DOHH2 (cell line): ENCODE data around the gene SMKR1.

Source experiments
- H3F3A ChIP-seq: fragments of 200-600 bp; sonication (generic), shearing (Covaris generic); 2 replicates; pipeline ENCODE4 v1.6.0; 2016; ENCODE audit warnings: antibody characterized with exemption, mild to moderate bottlenecking; ENCODE audit not compliant: control insufficient read depth, insufficient read depth
- H3K27ac ChIP-seq: fragments of 200-600 bp; sonication (generic); 2 replicates; pipeline ENCODE4 v1.5.1; 2014; ENCODE audit warnings: low read depth, mild to moderate bottlenecking, low read length, moderate library complexity
- H3K27me3 ChIP-seq: fragments of 200-600 bp; sonication (generic); 2 replicates; pipeline ENCODE4 v1.6.1; 2014; ENCODE audit warnings: mild to moderate bottlenecking, low read length, mixed read lengths; ENCODE audit not compliant: control insufficient read depth
- H3K36me3 ChIP-seq: fragments of 200-600 bp; sonication (generic); 2 replicates; pipeline ENCODE4 v1.6.1; 2014; ENCODE audit warnings: mild to moderate bottlenecking, low read length, moderate library complexity, mixed read lengths; ENCODE audit not compliant: control insufficient read depth
- H3K4me1 ChIP-seq: fragments of 200-600 bp; sonication (generic); 2 replicates; pipeline ENCODE4 v1.6.1; 2014; ENCODE audit warnings: mild to moderate bottlenecking, low read length, mixed read lengths; ENCODE audit not compliant: control insufficient read depth
- H3K4me2 ChIP-seq: fragments of 200-600 bp; sonication (generic); 2 replicates; pipeline ENCODE4 v1.6.0; 2014; ENCODE audit warnings: mild to moderate bottlenecking, low read length, moderate library complexity
- H3K4me3 ChIP-seq: fragments of 200-600 bp; sonication (generic); 2 replicates; pipeline ENCODE4 v1.5.1; 2014; ENCODE audit warnings: mild to moderate bottlenecking, low read length, mixed read lengths
- H3K79me2 ChIP-seq: fragments of 200-600 bp; sonication (generic); 2 replicates; pipeline ENCODE4 v1.6.1; 2014; ENCODE audit warnings: mild to moderate bottlenecking, low read length, mixed read lengths; ENCODE audit not compliant: control insufficient read depth
- H3K9me2 ChIP-seq: fragments of 200-600 bp; sonication (generic); replicated peaks from 2 replicates; pipeline ENCODE4 v1.6.1; 2014; ENCODE audit warnings: mild to moderate bottlenecking, low read length, mixed read lengths; ENCODE audit not compliant: control insufficient read depth
- H3K9me3 ChIP-seq: fragments of 200-600 bp; sonication (generic); 2 replicates; pipeline ENCODE4 v1.6.1; 2014; ENCODE audit warnings: antibody characterized with exemption, low read length, mixed read lengths; ENCODE audit not compliant: control insufficient read depth, insufficient read depth
- H4K20me1 ChIP-seq: fragments of 200-600 bp; sonication (generic); 2 replicates; pipeline ENCODE4 v1.6.0; 2014; ENCODE audit warnings: low read depth, mild to moderate bottlenecking, antibody characterized with exemption, low read length, moderate library complexity; ENCODE audit not compliant: control insufficient read depth, insufficient read depth
- CTCF ChIP-seq: fragments of 200-600 bp; sonication (generic); IDR thresholded peaks from one replicate; pipeline ENCODE4 v1.5.1; 2014; ENCODE audit warnings: antibody characterized with exemption, mild to moderate bottlenecking, low read depth, low read length; ENCODE audit not compliant: poor library complexity, severe bottlenecking
- EZH2phosphoT487 ChIP-seq: fragments of 200-600 bp; sonication (generic); IDR thresholded peaks from 2 replicates; pipeline ENCODE4 v1.6.1; 2017; ENCODE audit warnings: borderline replicate concordance, mild to moderate bottlenecking, antibody characterized with exemption, low read length, moderate library complexity, mixed read lengths

Gene SMKR1

GRCh38 chr7:129495987-129496386, 6.3 kb upstream of the SMKR1 start:
- H3K79me2 ChIP-seq, result no peaks in the 10 kb centered on the region

GRCh38 chr7:129496653-129497052, 5.7 kb upstream of the SMKR1 start:
- Histone ChIP-seq H3K4me3 (no peak overlapping the region), H3K4me2 (no peak overlapping the region), H3K9me2 (no peaks in the 10 kb centered on the region), H3K36me3 (no peaks in the 10 kb centered on the region), H4K20me1 (no peaks in the 10 kb centered on the region), H3K27me3 (no peaks in the 10 kb centered on the region), H3K27ac (no peak overlapping the region), H3F3A (peaks cover 21% of the 10 kb centered on the region), H3K9me3 (no peaks in the 10 kb centered on the region), H3K79me2 (no peaks in the 10 kb centered on the region), H3K4me1 (peaks cover 57% of the 10 kb centered on the region)
- TF ChIP-seq EZH2phosphoT487 (no peak), CTCF (no peak)

More at GRCh38 chr7:129495987-129496386, 6.3 kb upstream of the SMKR1 start:
- H3K4me1 ChIP-seq, result peaks cover 50% of the 10 kb centered on the region
- H3K36me3 ChIP-seq, result no peaks in the 10 kb centered on the region
- H3K4me3 ChIP-seq, result no peak overlapping the region
- no peak overlapping the region for H3K4me2 ChIP-seq
- H3K27ac ChIP-seq, result no peak overlapping the region
- no peaks in the 10 kb centered on the region for H3K9me2 ChIP-seq
- TF ChIP-seq CTCF (no peak), EZH2phosphoT487 (no peak)
- H3K9me3 ChIP-seq, result no peaks in the 10 kb centered on the region
- no peaks in the 10 kb centered on the region for H4K20me1 ChIP-seq
- H3F3A ChIP-seq, result peaks cover 21% of the 10 kb centered on the region
- no peaks in the 10 kb centered on the region for H3K27me3 ChIP-seq

GRCh38 chr7:129497156-129497555, 5.2 kb upstream of the SMKR1 start:
- Histone ChIP-seq H3K4me1 (peaks cover 60% of the 10 kb centered on the region), H4K20me1 (no peaks in the 10 kb centered on the region), H3K9me3 (no peaks in the 10 kb centered on the region), H3K4me3 (no peak overlapping the region), H3K36me3 (no peaks in the 10 kb centered on the region), H3F3A (peaks cover 21% of the 10 kb centered on the region), H3K4me2 (no peak overlapping the region), H3K27me3 (no peaks in the 10 kb centered on the region), H3K9me2 (no peaks in the 10 kb centered on the region), H3K79me2 (no peaks in the 10 kb centered on the region), H3K27ac (no peak overlapping the region)
- no peak for TF ChIP-seq CTCF
- no peak for TF ChIP-seq EZH2phosphoT487
